Gastroesophageal sphincter (tissue), 3 donors: ENCODE data around the gene ADAMTS5.

Experiments used
- POLR2A ChIP-seq, 2 donors: fragments of 450-650 bp; IDR thresholded peaks; one replicate each; pipeline ENCODE4 v1.6.1; 2017; ENCODE audit warnings: antibody characterized with exemption in 2 of 2, mild to moderate bottlenecking in 2 of 2, moderate library complexity in 1 of 2
- TF ChIP-seq, protein P1 (sequence below), 4 experiments: fragments of 200-600 bp in 2 of 4; fragments of 450-650 bp in 2 of 4; sonication (generic) in 1 of 4; IDR thresholded peaks; one replicate each; pipeline ENCODE4 v1.5.1; 2017 to 2019; ENCODE audit warnings: antibody characterized with exemption in 4 of 4, mild to moderate bottlenecking in 2 of 4, moderate library complexity in 2 of 4

DNA sequence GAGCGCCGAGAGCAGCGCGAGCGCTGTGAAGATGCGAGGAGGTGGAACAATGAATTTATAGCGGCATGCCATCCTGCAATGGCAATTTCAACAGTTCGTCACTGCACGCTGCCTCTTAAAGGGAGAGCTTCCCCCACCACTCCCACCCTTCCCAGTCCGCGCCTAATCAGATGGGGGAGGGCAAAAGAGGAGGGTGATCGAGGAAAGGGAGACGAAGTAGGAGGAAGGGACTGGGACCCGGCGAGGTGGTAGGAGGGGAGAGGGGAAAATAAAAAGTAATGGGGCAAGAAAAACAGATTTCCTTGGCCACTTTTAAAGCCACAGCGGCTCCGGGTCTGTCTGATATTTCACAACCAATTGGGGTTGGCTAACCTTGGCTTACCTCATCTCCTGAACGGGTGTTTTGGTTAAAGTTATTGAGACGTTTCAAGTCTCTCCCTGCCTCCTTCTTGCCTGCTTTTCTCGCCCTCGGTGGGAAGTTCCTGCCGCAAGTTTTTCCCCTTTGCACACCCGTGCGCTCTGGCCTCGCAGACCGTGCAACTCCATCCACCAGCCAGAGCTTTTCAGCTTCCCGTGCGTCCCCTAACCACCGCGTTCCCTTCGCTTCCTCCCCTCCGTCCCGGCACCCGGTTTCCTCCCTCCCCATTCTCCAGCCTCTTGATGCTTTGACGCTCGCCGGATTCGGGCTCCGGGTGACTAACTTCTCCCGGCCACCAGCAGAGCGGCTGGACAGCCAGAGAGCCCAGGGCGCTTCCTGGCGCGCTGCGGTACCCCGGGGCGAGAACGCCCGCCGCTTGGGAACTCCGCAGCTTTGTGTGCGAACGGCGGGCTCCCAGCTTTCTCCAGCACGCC, at the start of gene ADAMTS5:
- TF ChIP-seq, protein P1, sequence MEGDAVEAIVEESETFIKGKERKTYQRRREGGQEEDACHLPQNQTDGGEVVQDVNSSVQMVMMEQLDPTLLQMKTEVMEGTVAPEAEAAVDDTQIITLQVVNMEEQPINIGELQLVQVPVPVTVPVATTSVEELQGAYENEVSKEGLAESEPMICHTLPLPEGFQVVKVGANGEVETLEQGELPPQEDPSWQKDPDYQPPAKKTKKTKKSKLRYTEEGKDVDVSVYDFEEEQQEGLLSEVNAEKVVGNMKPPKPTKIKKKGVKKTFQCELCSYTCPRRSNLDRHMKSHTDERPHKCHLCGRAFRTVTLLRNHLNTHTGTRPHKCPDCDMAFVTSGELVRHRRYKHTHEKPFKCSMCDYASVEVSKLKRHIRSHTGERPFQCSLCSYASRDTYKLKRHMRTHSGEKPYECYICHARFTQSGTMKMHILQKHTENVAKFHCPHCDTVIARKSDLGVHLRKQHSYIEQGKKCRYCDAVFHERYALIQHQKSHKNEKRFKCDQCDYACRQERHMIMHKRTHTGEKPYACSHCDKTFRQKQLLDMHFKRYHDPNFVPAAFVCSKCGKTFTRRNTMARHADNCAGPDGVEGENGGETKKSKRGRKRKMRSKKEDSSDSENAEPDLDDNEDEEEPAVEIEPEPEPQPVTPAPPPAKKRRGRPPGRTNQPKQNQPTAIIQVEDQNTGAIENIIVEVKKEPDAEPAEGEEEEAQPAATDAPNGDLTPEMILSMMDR (IDR thresholded peaks at IDR 0.05) = peak in 1 of 4 experiments; percentile 22
- TF ChIP-seq POLR2A (IDR thresholded peaks at IDR 0.05) = peak; percentile 22 to 77
